ENCODE data around the gene MCU. TPM values are rescaled to one million over a fixed set of nuclear protein-coding genes. Genes with fewer than 3 reads are reported as not detected.

MCU gene
- polyA plus RNA-seq, 1 donor (not counting 4 experiments of a cell fraction or from before 2014, with no cell fraction given), result 103 TPM

GRCh38 chr10:72744566-72744965 lies 52.6 kb downstream of the MCU start:
- H3K9me1 ChIP-seq (ENCODE audit: control insufficient read depth, extremely low read depth, insufficient read depth, low read length), result peaks cover 2% of the 10 kb centered on the region
- H3K9ac ChIP-seq (ENCODE audit: control insufficient read depth, extremely low read depth, insufficient read depth, low read length), result no peak overlapping the region
- FAIRE-seq, result no peak
- H3K27me3 ChIP-seq (ENCODE audit: control insufficient read depth, extremely low read depth, insufficient read depth, low read length), result no peaks in the 10 kb centered on the region
- no peak overlapping the region for H3K27ac ChIP-seq (ENCODE audit: control insufficient read depth, insufficient read depth, low read length)
- no peaks in the 10 kb centered on the region for H3K9me3 ChIP-seq (ENCODE audit: control insufficient read depth, low read depth, low read length)
- no peak overlapping the region for H2AFZ ChIP-seq (ENCODE audit: control insufficient read depth, low read length)
- H3K79me2 ChIP-seq (ENCODE audit: control insufficient read depth, insufficient read depth, low read length), result peaks cover 54% of the 10 kb centered on the region
- H3K36me3 ChIP-seq (ENCODE audit: control insufficient read depth in 2 of 2, extremely low read depth in 1 of 2, insufficient read depth in 2 of 2, low read length in 2 of 2), result no peaks in the 10 kb centered on the region
- dilution Hi-C loops (cut with MboI; ENCODE audit: extremely low pct_ligation_motif_present, low sequenced_read_pairs), result no loop called here
- H3K4me3 ChIP-seq (ENCODE audit: control insufficient read depth in 2 of 3, extremely low read depth in 1 of 3, insufficient read depth in 2 of 3, low read depth in 1 of 3, low read length in 3 of 3), result no peak overlapping the region
- no peaks in the 10 kb centered on the region for H4K20me1 ChIP-seq (ENCODE audit: control insufficient read depth, extremely low read depth, insufficient read depth, low read length)
- no peak for TF ChIP-seq CTCF (optimal IDR thresholded peaks at IDR 0.05 in 1 of 3, IDR thresholded peaks at IDR 0.05 in 1 of 3, conservative IDR thresholded peaks at IDR 0.05 in 1 of 3; ENCODE audit: extremely low read depth in 1 of 3, insufficient read depth in 2 of 3, low read length in 3 of 3)
- TF ChIP-seq EZH2 (IDR thresholded peaks at IDR 0.05; ENCODE audit: low read length), result no peak
- peaks cover 14% of the 10 kb centered on the region for H3K4me1 ChIP-seq (ENCODE audit: control insufficient read depth, extremely low read depth, insufficient read depth, low read length)
- H3K4me2 ChIP-seq (ENCODE audit: control insufficient read depth, extremely low read depth, insufficient read depth, low read depth, low read length), result no peak overlapping the region
- no peak for DNase-seq (ENCODE audit: low read depth, low spot score)

- H3K4me1 ChIP-seq (ENCODE audit: control insufficient read depth, extremely low read depth, insufficient read depth, low read length), result peaks cover 8% of the 10 kb centered on the region
- dilution Hi-C loops (cut with MboI; ENCODE audit: extremely low pct_ligation_motif_present, low sequenced_read_pairs), result no loop called here
- no peak overlapping the region for H3K4me3 ChIP-seq (ENCODE audit: control insufficient read depth in 2 of 3, extremely low read depth in 1 of 3, insufficient read depth in 2 of 3, low read depth in 1 of 3, low read length in 3 of 3)
- H3K36me3 ChIP-seq (ENCODE audit: control insufficient read depth in 2 of 2, extremely low read depth in 1 of 2, insufficient read depth in 2 of 2, low read length in 2 of 2), result no peaks in the 10 kb centered on the region
- no peak overlapping the region for H2AFZ ChIP-seq (ENCODE audit: control insufficient read depth, low read length)
- H3K27me3 ChIP-seq (ENCODE audit: control insufficient read depth, extremely low read depth, insufficient read depth, low read length), result no peaks in the 10 kb centered on the region
- peaks cover 51% of the 10 kb centered on the region for H3K79me2 ChIP-seq (ENCODE audit: control insufficient read depth, insufficient read depth, low read length)
- FAIRE-seq (peak; percentile 36), DNase-seq (ENCODE audit: low read depth, low spot score) (no peak)
- H4K20me1 ChIP-seq (ENCODE audit: control insufficient read depth, extremely low read depth, insufficient read depth, low read length), result no peaks in the 10 kb centered on the region
- peaks cover 2% of the 10 kb centered on the region for H3K9me1 ChIP-seq (ENCODE audit: control insufficient read depth, extremely low read depth, insufficient read depth, low read length)
- no peak overlapping the region for H3K9ac ChIP-seq (ENCODE audit: control insufficient read depth, extremely low read depth, insufficient read depth, low read length)
- TF ChIP-seq CTCF (optimal IDR thresholded peaks at IDR 0.05 in 1 of 3, IDR thresholded peaks at IDR 0.05 in 1 of 3, conservative IDR thresholded peaks at IDR 0.05 in 1 of 3; ENCODE audit: extremely low read depth in 1 of 3, insufficient read depth in 2 of 3, low read length in 3 of 3) (no peak), EZH2 (IDR thresholded peaks at IDR 0.05; ENCODE audit: low read length) (no peak)
- H3K9me3 ChIP-seq (ENCODE audit: control insufficient read depth, low read depth, low read length), result no peaks in the 10 kb centered on the region
- no peak overlapping the region for H3K27ac ChIP-seq (ENCODE audit: control insufficient read depth, insufficient read depth, low read length)
- H3K4me2 ChIP-seq (ENCODE audit: control insufficient read depth, extremely low read depth, insufficient read depth, low read depth, low read length), result no peak overlapping the region
Observed at GRCh38 chr10:72746426-72747363, 54.8 kb downstream of the MCU start.

Measured in keratinocyte (primary cell).